MG63 (cell line): ENCODE measurements around the gene MYOM3. TPM values are rescaled to one million over a fixed set of nuclear protein-coding genes. Genes with fewer than 3 reads are reported as not detected.

Source experiments
- DNase-seq: peaks from one replicate; pipeline ENCODE4 v3.0.0-alpha.2; 2020
- H3K27me3 ChIP-seq: fragments of 250-450 bp; sonication (Bioruptor Pico); 2 replicates; pipeline ENCODE4 v1.5.1; 2020; ENCODE audit warnings: mild to moderate bottlenecking, moderate library complexity
- H3K36me3 ChIP-seq: fragments of 250-450 bp; sonication (Bioruptor Pico); 2 replicates; pipeline ENCODE4 v1.5.1; 2020; ENCODE audit warnings: mild to moderate bottlenecking, moderate library complexity
- H3K4me3 ChIP-seq: fragments of 250-450 bp; sonication (Bioruptor Pico); 2 replicates; pipeline ENCODE4 v1.5.1; 2020; ENCODE audit warnings: mild to moderate bottlenecking, moderate library complexity
- H3K9me3 ChIP-seq: fragments of 250-450 bp; sonication (Bioruptor Pico); 2 replicates; pipeline ENCODE4 v1.5.1; 2020; ENCODE audit warnings: mild to moderate bottlenecking, moderate library complexity
- total RNA-seq: library from RNA; depleted of rRNA; stranded (reverse); fragments of >200 nt; shearing (Covaris generic); gene quantifications from 2 replicates; pipeline ENCODE4 v1.2.3, GENCODE V29; 2014; ENCODE audit warnings: low replicate concordance

MYOM3 gene
- total RNA-seq, 1 experiment from 2014 or later, result 0.13 TPM

DNA sequence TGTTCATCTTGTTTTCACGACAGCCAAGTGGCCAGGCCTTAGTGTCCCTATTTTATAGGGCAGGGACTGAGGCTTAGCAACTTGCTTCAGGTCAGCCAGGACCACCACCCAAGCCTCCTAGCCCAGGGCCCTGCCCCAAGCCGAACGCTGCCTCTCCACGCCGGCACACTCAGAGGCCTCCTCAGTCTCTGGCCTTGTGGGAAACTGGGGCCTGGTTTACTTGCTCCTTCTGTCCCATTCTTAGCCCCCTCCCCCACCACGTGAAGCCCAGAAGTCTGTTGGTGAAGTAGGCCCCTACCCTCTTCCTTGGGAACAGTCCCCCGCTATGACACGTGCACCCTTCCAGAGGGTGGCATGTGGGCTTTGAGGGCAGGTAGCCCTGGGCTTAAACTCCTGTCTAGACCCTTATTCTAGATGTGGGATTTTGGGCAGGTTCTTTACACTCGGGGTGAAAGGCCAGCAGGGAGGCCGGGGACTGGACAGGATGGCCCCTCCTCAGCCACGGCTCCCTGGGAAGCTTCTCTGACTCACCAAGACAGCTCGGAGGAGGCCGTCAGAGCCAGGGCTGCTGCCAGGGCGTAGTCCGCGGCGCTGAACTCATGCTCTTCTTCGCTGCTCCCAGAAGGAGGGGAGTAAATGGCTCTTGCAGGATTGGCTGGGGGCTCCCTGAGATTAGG lies 4.3 kb downstream of the MYOM3 start:
- H3K36me3 ChIP-seq, result no peaks in the 10 kb centered on the region
- no peak overlapping the region for H3K4me3 ChIP-seq
- H3K9me3 ChIP-seq, result no peaks in the 10 kb centered on the region
- H3K27me3 ChIP-seq, result no peaks in the 10 kb centered on the region
- DNase-seq, result peak; percentile 88

DNA sequence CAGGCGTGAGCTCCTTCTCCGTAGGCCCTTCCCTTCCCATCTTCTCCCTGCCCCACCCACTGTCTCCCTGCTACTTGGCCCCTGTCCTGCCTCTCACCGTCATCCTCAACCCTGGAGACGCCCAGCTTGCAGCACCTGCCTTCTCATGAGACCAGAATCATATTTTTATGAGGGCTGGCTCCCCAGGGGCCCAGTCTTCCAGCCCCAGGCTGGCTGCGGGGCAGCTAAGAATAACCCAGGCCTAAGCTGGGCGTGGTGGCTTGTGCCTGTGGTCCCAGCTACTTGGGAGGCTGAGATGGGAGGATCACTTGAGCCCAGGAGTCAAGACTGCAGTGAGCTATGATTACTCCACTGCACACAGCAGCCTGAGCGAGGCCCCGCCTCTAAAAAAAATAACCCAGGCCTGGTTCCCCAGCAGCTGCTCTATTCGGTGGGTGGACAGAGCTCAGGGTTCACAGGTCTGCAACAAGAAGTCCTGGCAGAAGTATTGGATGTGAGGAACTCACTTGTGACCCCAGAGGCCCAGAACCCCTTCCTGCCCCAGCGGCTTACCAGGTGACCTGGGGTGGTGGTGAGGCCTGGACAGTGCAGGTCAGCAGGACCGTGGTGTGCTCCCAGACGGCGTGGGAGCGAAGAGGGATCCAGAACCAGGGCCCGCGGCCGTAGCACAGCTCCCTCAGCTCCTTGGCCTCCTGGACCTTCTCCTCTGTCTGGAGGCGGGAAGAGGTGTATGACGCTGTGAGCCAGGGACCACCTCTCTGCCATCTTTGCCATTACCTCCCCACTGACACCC lies 6.4 kb downstream of the MYOM3 start:
- no peak overlapping the region for H3K4me3 ChIP-seq
- no peaks in the 10 kb centered on the region for H3K36me3 ChIP-seq
- DNase-seq, result peak; percentile 13
- H3K27me3 ChIP-seq, result no peaks in the 10 kb centered on the region
- no peaks in the 10 kb centered on the region for H3K9me3 ChIP-seq

DNA sequence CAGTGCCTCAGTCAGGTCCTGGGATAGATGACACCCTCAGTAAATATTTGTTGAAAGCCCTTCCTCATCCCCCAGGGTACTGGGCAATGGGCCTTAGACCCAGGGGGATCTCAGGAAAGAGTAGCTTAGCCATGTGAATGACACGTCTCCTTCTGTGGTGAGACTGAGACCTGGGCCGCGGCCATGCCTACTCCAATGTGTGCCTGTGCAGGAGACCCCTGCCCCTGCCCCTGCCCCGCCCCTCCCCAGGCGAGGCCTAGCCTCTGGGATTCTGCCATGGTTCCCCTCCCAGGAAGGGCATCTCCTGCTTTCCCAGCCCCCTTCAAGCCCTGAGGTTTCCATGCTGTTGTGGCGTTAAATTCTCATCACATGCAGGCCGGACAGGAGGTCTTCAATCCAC lies 7.1 kb downstream of the MYOM3 start:
- H3K27me3 ChIP-seq, result no peaks in the 10 kb centered on the region
- no peaks in the 10 kb centered on the region for H3K36me3 ChIP-seq
- DNase-seq, result no peak
- H3K9me3 ChIP-seq, result no peaks in the 10 kb centered on the region
- H3K4me3 ChIP-seq, result no peak overlapping the region

DNA sequence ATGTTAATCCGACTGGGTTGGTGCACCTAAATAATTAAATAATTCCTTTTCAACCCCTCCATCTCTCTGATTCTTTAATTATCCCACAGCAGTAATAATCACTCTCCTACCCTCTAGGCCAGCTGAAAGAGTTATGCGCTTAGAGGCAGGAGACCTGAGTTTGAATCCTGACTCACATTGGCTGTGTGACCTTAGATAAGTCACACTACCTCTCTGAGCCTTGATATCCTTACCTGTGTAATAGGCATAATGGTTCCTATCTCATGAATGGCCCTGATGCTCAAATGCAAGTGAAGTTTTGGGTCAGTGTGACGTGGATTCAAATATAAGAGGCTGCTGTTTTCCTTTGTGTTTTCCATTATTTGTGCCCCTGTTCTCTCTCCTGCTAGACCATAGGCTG lies 8.1 kb downstream of the MYOM3 start:
- Histone ChIP-seq H3K9me3 (no peaks in the 10 kb centered on the region), H3K36me3 (no peaks in the 10 kb centered on the region), H3K4me3 (no peak overlapping the region), H3K27me3 (no peaks in the 10 kb centered on the region)
- no peak for DNase-seq

DNA sequence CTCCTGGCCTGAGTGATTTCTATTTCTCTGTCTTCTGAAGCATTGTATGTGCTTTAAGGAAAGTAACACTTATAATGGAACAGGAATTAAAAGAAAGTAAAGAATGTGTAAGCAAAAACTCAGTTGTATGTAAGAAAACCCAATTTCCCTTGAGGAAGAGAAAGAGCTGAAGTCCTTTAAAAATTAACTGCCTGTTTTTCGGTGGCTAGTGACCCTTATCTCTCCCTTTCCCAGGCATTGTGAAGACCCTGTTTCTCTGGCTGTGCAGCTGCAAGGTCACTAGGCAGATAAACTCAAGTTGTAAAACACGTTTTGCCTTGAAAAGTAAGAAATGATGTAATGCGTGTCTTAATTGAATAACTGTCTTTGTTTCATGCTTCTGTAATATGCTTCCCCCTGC lies 8.5 kb downstream of the MYOM3 start:
- Histone ChIP-seq H3K9me3 (no peaks in the 10 kb centered on the region), H3K4me3 (no peak overlapping the region), H3K27me3 (no peaks in the 10 kb centered on the region), H3K36me3 (no peaks in the 10 kb centered on the region)
- DNase-seq, result no peak

DNA sequence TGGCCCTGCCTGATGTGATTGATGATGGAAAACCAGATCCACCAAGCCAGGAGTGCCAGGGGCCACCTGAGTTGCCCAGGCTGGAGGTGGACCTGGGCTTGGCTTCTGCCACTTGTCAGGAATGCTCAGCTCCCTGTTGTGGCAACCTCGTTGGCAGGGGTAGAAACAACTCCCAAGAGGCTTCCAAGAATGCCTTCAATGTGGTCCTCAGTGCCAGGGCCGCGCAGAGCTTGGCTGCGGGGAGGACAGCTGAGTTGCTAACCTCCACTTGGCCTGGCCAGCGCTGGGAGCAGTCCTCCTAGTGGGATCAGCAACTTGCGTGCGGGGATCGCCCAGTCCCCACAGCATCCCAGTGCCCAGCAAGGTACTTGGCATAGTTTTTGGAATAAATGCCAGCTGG lies 9.0 kb downstream of the MYOM3 start:
- peak; percentile 75 for DNase-seq
- Histone ChIP-seq H3K36me3 (no peaks in the 10 kb centered on the region), H3K27me3 (no peaks in the 10 kb centered on the region), H3K4me3 (no peak overlapping the region), H3K9me3 (no peaks in the 10 kb centered on the region)

DNA sequence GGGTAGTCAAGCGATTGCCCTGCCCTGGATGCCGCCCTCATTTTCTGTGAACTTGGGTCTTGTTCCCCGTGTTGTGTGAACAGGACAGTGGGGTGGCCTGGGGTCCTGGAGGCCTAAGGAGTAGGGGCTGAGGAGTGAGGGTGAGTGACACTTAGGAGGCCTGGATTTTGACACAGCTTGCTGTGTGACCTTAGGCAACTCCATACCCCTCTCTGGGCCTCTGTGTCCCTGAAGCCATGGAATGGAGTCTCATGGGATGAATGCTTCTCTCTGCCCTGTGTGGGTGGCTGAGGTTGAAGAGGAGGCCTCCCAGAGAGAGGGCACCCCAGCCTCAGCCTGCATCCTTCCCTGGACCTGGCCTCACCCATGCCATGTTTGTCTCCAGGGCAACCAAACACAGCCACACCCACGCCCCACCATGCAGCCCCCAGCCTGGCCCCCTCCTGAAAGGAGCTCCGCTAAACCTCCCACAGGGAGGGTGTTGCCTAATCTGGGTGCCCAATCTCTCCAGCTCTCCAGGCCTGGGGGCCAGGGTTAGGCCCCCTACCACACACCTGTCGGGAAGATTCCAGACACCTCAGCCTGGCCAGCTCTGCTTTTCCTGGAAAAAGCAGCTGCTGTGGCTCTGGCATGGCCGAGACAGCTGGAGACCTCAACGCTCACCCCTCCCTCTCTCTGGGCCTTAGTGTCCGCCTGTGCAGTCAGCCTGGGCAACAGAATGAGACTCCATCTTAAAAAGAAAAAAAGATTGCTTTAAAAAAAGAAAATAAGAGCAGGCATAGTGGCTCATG lies 9.9 kb downstream of the MYOM3 start:
- Histone ChIP-seq H3K9me3 (no peaks in the 10 kb centered on the region), H3K4me3 (no peak overlapping the region), H3K36me3 (no peaks in the 10 kb centered on the region)

DNA sequence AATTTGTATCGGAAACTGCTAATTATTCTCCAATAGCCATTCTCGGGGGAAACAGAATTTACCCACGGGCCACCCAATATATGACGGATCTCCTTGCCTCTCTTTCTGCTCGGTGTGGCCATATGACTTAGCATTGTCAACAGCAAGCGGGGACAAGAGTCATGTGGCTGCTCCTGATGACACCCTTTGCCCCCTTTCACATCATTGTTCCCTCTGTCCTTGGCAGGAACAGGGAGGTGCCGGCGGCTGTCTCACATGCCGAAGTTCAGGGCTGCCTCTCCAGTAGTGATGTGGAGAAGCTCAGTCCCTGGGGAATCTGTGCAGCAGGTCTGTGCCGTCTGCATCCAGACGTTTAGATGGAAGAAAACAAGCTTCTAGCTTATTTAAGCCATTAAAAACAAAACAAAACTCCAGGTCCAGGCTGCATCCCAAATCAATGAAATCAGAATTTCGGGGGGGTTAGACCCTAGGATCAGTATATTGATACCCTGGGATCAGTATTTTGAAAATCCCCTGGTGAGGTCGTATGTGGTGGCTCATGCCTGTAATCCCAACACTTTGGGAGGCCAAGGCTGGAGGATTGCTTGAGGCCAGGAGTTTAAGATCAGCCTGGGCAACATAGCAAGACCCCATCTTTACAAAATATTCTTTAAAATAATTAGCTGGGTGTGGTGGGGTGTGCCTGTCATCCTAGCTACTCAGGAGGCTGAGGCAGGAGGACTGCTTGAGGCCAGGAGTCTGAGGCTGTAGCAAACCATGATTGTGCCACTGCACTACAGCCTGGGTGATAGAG lies 10.8 kb downstream of the MYOM3 start:
- H3K4me3 ChIP-seq, result no peak overlapping the region
- H3K27me3 ChIP-seq, result no peaks in the 10 kb centered on the region
- no peaks in the 10 kb centered on the region for H3K9me3 ChIP-seq
- no peak for DNase-seq
- H3K36me3 ChIP-seq, result no peaks in the 10 kb centered on the region

More for the DNA sequence above, 9.9 kb downstream of the MYOM3 start:
- DNase-seq, result no peak
- H3K27me3 ChIP-seq, result no peaks in the 10 kb centered on the region

DNA sequence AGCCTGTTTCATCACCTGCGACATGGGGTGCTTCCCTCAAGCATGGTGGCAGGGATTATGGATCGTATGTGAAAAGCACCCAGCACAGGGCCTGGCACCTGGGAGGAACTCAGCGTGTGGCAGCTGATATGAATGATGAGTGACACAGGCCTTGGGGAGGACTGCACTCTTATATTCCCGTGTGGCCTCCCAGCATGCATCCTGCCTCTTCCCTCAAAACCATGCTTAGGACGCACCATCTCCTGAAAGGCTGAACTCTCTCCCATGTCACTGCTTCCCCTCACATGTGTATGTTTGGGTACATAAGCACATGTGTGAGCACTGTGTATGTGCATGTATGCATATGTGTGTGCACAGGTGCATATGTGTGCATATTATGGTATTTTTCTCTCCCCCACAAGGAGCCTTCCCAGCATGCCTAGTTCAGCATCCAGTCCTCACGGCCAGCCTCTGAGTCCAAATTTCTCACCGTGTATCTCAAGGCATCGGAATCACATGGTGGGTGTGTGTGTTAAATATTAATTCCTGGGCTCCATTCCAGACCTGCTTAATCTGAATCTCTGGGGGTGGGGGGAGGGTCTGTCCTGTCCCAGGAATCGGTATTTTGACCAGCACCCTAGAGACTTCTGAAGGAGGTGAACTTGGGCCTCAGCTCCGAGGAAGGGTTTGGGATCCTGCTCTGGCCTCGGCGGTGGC lies 12.8 kb downstream of the MYOM3 start:
- no peak for DNase-seq
- Histone ChIP-seq H3K36me3 (no peaks in the 10 kb centered on the region), H3K9me3 (no peaks in the 10 kb centered on the region), H3K4me3 (no peak overlapping the region), H3K27me3 (no peaks in the 10 kb centered on the region)

DNA sequence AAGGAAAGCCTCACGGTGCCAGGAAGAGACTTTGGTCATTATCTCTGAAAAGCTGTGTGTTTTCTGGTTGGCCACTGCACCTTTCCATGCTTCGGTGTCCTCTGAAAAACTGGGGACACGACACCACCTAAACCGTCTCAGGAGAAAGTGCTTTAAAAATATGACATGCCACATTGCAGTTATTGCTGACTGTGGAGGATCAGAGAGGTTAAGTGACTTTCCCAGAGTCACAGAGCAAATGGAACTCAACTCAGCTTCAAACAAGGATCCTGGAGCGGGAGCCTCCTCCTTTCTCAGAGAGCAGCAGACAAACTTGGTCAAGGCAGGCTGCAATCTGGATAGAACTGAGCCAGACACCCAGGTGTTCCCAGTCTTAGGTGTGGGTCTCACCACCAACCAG lies 13.8 kb downstream of the MYOM3 start:
- Histone ChIP-seq H3K9me3 (no peaks in the 10 kb centered on the region), H3K36me3 (no peaks in the 10 kb centered on the region), H3K27me3 (no peaks in the 10 kb centered on the region), H3K4me3 (no peak overlapping the region)
- no peak for DNase-seq

DNA sequence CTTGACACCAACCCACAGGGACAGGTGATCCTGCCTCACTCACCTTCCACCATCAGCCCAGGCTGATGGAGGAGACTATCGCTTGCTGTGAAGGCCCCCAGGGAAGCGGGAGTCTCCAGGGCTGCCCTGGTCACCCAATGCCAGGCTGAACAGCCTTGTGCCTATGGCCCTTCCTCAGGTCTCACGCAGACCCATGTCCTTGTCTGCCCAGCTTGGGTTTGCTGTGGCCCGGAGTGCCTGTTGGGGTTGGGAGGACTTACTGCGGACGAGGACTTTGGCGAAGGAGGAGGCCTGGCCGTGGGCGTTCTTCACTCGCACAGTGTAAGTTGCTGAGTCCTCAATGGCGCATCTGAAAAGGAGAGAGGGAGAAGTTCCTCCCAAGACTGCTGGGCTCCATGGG lies 14.3 kb downstream of the MYOM3 start:
- Histone ChIP-seq H3K9me3 (no peaks in the 10 kb centered on the region), H3K36me3 (no peaks in the 10 kb centered on the region), H3K27me3 (no peaks in the 10 kb centered on the region), H3K4me3 (no peak overlapping the region)
- DNase-seq, result no peak

DNA sequence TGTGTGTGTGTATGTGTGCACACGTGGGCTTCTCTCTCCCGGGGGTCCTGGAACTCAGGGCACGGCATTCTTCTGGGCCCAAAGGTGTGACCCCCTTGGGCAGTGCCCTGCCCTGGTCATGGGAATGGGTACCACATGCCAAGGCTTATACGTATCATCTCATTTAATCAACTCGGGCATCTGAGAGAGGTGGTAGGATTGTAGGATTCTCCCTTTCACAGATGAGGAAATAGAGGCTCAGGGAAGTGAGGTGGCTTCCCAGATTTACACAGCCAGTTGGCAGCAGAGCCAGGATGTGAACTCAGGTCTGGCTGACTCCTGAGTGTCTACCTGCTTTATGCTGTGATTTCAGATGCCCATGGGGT lies 15.2 kb downstream of the MYOM3 start:
- H3K9me3 ChIP-seq, result no peaks in the 10 kb centered on the region
- H3K27me3 ChIP-seq, result no peaks in the 10 kb centered on the region
- H3K4me3 ChIP-seq, result no peak overlapping the region
- no peak for DNase-seq
- H3K36me3 ChIP-seq, result no peaks in the 10 kb centered on the region

DNA sequence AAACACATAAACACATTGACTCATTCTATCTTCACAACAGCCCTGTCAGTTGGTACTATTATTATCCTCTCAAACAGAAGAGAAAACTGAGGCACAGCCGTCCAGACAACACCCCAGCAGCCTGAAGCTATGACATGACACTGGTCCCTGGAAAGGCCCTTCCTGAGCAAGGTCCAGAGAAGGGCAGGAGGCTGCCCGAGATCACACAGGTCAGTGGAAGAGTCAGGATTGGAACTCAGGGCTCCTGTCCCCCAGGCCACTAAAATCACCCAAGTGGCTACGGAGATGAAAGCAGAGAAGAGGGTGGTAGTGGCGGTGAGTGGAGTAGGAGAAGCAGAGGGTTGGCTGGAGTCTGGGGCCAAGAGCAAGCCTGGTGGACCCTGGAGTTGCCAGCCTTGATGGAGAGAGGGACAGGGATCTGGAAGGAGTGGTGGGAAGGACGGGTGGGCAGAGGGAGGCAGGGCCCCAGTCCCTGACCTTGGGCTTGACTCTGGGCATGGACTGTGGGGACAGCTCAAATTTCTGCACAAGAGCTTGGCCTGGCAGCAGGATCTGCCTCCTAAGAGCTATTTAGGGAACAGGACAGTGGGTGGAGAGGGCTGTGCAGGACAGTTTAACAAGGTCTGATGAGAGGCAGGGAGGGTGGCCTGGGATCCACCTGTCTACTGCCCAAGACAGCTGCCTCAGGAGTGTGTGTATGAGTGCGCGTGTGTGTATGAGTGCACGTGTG lies 15.8 kb downstream of the MYOM3 start:
- H3K36me3 ChIP-seq, result no peaks in the 10 kb centered on the region
- H3K9me3 ChIP-seq, result no peaks in the 10 kb centered on the region
- no peak overlapping the region for H3K4me3 ChIP-seq
- no peaks in the 10 kb centered on the region for H3K27me3 ChIP-seq
- no peak for DNase-seq

DNA sequence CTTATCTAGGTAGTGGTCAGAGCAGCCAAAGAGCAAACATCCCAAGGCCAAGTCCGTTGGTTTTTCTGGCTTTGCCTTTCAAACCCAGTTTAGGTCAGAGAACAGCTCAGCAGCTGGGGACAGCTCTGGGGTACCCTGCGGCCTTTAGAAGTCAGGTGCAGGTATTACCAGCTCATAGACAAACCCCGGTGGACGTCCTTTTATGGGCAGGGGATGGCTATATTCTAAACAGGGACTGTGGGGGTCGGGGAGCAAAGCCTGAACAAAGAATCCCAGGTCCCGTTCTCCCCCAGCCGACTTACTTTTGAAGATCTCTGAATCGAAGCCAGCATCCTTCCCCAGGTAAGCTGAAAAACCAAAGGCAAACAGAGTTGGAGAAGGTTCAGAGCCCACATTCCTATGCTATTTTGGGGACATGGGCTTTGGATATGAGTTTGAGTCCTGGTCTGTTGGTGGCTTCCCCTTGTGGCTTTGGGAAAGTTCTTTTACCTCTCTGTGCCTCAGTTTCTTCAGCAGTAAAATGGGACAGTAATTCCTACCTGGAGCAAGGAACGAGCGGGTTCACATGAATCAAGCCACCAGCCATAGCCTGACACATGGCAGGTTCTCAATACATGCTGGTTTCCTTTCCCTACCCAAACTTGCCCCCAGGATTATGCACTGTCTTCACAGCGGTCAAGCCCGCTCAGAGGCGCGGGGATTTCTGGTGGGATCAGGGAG lies 16.6 kb downstream of the MYOM3 start:
- DNase-seq, result no peak
- Histone ChIP-seq H3K36me3 (no peaks in the 10 kb centered on the region), H3K4me3 (no peak overlapping the region), H3K27me3 (no peaks in the 10 kb centered on the region), H3K9me3 (no peaks in the 10 kb centered on the region)

DNA sequence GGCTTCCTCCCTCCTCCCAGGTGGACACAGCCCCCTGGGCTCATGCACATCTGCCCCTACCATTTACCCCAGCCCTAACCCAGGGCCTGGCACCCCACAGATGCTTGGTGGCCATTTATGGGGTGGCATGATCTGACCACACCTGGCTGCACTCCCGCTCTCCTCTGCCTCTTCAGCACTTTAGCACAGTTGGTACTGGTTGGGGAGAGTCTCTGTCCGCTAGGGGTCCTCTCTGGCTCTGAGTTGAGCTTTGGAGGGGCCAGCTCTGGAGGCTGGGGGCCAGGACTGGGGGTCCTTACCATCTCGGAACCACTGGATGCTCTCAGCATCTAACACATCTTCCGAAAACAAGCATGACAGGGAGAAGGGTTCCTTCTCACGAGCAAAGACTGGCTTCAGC lies 17.4 kb downstream of the MYOM3 start:
- Histone ChIP-seq H3K36me3 (no peaks in the 10 kb centered on the region), H3K27me3 (no peaks in the 10 kb centered on the region), H3K9me3 (no peaks in the 10 kb centered on the region), H3K4me3 (no peak overlapping the region)
- no peak for DNase-seq
